Measurements from ENCODE around the gene SRM.

The SRM gene

DNA sequence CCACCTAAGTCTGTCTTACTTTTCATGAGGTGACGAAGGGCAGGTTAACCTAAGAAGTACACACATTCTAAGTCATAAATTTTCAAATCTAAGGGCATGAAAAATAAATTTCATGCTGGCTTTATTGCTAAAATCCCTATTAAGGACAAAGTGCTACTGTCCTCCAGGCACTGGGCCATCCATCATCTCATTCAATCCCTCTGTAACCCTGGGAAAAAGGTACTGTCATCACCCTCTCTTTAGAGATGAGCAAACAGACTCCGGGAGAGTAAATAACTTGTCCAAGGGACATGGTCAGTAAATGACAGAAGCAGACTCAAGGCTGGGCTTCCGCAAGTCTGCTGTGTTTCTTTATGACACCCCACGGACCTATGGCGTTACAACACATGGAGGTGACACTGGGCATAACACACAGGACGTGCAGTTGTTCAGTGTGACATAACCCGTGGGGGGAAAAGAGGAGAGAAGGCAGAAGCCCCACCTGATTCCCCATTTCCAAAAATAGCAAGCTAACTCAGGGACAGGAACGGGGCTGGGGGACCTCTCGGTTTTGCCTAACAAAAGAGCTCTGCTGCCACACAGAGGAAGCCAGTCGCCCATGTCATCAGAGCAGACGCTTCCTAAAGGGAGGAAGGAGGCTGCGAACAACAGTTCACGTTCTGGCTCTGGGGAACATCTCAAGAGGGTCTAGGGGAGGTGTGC, 12.5 kb upstream of the SRM start:
- TF ChIP-seq, protein P1, sequence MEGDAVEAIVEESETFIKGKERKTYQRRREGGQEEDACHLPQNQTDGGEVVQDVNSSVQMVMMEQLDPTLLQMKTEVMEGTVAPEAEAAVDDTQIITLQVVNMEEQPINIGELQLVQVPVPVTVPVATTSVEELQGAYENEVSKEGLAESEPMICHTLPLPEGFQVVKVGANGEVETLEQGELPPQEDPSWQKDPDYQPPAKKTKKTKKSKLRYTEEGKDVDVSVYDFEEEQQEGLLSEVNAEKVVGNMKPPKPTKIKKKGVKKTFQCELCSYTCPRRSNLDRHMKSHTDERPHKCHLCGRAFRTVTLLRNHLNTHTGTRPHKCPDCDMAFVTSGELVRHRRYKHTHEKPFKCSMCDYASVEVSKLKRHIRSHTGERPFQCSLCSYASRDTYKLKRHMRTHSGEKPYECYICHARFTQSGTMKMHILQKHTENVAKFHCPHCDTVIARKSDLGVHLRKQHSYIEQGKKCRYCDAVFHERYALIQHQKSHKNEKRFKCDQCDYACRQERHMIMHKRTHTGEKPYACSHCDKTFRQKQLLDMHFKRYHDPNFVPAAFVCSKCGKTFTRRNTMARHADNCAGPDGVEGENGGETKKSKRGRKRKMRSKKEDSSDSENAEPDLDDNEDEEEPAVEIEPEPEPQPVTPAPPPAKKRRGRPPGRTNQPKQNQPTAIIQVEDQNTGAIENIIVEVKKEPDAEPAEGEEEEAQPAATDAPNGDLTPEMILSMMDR (IDR thresholded peaks at IDR 0.05) = no peak
- no peak overlapping the region for H3K27ac ChIP-seq
- no peaks in the 10 kb centered on the region for H3K9me3 ChIP-seq
- H3K36me3 ChIP-seq = peaks cover 100% of the 10 kb centered on the region
- H3K4me1 ChIP-seq (ENCODE audit: control insufficient read depth in 1 of 2, insufficient read depth in 1 of 2, low read depth in 1 of 2, low read length in 1 of 2) = no peaks in the 10 kb centered on the region
- no peaks in the 10 kb centered on the region for H3K27me3 ChIP-seq
- H3K4me3 ChIP-seq (ENCODE audit: low read depth in 1 of 2, low read length in 1 of 2) = no peak overlapping the region

DNA sequence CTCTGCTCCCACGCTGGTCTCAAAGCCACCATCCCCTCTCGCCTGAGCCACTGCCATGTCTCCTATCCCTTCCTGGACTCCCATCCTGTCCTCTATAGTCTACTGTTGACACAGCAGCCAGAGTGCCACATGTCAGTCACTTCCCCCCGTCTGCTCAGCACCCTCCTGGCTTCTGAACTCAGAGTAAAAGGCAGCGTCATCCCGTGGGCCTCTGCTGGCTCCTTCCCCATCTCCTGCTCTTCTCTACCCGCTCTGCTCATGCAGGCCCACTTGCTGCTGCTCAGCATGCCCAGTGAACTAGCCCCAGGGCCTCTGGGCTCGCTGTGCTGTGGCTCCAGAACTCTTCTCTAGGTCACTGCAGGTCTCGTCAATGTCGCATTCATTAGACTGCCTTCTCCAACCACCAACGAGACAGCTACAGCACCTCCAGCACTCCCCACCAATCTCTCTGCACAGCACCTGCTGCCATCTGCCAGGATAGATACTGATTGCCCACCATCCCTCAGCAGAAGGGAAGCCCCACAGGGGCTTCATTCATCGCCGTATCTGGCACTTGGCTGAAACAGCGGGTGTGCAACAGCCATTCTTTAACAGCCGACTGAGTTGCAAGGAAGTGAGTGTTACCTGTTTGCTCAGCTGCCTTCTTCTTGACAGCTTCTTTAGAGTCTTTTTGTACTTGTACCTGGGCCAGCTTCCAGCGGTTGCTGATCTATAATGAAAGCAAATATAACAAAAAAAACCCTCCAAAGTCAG, 11.8 kb upstream of the SRM start:
- no peaks in the 10 kb centered on the region for H3K27me3 ChIP-seq
- peaks cover 100% of the 10 kb centered on the region for H3K36me3 ChIP-seq
- no peak overlapping the region for H3K27ac ChIP-seq
- TF ChIP-seq, protein P1 (IDR thresholded peaks at IDR 0.05) = no peak
- no peaks in the 10 kb centered on the region for H3K9me3 ChIP-seq
- no peaks in the 10 kb centered on the region for H3K4me1 ChIP-seq (ENCODE audit: control insufficient read depth in 1 of 2, insufficient read depth in 1 of 2, low read depth in 1 of 2, low read length in 1 of 2)
- H3K4me3 ChIP-seq (ENCODE audit: low read depth in 1 of 2, low read length in 1 of 2) = no peak overlapping the region

DNA sequence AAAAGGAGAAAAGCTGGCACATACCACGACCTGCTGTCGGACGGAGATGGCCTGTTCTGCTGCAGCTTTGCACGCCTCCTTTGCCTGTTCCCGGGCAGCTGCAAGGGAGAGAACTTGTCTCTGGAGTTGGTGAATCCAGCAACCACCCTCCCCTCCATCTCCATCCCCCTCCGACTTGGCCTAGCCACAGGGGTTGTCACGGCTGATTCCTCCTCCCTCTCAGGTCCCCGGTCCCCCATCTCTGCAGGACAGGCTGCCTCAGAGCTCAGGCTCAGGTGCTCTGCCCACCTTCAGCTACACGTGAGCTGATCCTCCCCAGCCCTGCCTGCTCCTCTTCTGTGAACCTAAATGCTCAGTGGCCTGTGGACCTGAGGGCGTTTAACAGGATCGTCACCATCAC, 11.1 kb upstream of the SRM start:
- peaks cover 100% of the 10 kb centered on the region for H3K36me3 ChIP-seq
- H3K4me3 ChIP-seq (ENCODE audit: low read depth in 1 of 2, low read length in 1 of 2) = no peak overlapping the region

DNA sequence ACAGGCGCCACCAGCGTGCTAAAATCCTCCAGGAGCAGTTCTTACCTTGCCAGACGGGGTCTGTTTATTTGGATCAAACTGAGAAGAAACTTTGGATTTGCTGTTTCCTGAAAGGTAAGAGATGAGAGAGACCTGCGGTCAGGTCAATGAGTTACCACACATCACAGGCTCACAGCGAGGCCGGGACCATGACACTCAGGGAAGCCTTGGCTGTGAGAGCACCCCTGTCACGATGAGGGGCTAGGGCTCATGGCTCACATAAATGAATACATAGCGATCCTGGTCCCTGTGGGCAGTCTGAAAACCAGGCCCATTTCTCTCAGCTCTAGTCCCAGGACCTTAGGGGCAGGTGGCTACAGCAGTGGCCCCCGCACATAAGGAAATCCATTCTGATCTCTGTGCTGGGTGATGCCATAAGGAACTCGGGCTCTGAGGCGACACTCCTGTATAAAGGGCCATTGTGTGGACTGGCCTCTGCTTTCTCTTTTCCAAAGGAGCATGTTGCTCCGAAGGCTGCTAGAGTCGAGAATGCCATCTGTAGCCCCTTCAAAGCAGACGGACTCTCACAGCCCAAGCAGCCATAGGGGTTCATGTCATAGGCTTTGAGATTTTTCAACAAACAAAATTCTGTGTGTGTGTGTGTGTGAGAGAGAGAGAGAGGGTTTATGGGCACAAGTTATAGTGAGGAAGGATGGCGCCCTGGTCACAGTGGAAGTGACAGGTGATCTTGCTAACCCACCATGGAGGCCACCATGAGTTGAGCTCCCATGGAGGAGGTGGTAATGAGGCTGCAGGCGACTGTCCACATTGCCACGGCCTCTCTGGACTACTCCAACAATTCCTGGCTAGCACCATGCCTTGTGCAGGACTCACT, 9.0 kb upstream of the SRM start:
- peaks cover 95% of the 10 kb centered on the region for H3K36me3 ChIP-seq
- H3K27ac ChIP-seq = no peak overlapping the region
- TF ChIP-seq, protein P1 (IDR thresholded peaks at IDR 0.05) = no peak

More for the DNA sequence above, 11.1 kb upstream of the SRM start:
- TF ChIP-seq, protein P1 (IDR thresholded peaks at IDR 0.05) = no peak
- no peaks in the 10 kb centered on the region for H3K4me1 ChIP-seq (ENCODE audit: control insufficient read depth in 1 of 2, insufficient read depth in 1 of 2, low read depth in 1 of 2, low read length in 1 of 2)
- no peak overlapping the region for H3K27ac ChIP-seq
- no peaks in the 10 kb centered on the region for H3K27me3 ChIP-seq
- no peaks in the 10 kb centered on the region for H3K9me3 ChIP-seq

DNA sequence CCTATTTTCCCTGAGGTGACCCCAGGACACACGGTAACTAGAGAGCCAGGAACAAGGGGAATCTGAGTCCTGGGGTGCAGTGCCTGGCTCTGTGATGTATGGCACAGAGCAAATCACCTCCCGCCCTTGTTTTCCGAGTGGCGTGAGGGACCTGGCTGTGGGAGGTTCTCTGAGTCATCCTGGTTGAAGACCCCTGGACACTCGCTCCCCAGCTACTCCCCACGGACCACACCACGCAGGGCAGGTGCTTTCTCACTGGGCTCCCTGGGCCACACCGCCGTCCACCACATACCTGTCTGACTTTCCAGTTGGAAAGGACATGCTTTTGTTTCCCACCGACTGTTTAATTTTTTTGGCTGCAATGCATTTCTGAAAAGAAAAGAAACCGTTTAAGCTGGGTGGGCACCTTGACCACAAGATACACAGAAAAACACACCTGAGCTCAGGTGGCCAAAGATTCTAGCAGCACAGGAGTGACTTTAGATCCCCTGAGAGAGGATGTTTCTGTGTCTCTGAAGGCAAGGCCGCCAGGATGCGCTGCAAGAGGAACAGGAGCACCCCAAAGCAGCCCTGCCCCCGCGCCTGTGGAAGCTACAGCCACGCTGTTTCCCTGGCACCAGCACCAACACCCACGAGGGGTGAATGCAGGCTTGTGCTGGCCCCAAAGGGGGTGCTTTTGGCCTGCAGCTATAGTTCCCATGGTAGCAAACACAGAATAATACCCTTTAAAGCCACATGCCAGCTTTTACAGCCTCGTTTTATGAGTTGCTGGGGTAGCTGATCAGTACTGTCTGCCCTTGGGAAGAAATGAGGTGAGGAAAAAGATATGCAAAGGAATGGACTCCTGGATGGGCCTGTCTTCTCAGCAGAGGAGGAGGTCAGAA, 8.1 kb upstream of the SRM start:
- no peaks in the 10 kb centered on the region for H3K4me1 ChIP-seq (ENCODE audit: control insufficient read depth in 1 of 2, insufficient read depth in 1 of 2, low read depth in 1 of 2, low read length in 1 of 2)
- no peaks in the 10 kb centered on the region for H3K27me3 ChIP-seq
- peaks cover 88% of the 10 kb centered on the region for H3K36me3 ChIP-seq
- no peak overlapping the region for H3K27ac ChIP-seq
- TF ChIP-seq, protein P1 (IDR thresholded peaks at IDR 0.05) = no peak
- no peaks in the 10 kb centered on the region for H3K9me3 ChIP-seq
- no peak overlapping the region for H3K4me3 ChIP-seq (ENCODE audit: low read depth in 1 of 2, low read length in 1 of 2)

More for the DNA sequence above, 9.0 kb upstream of the SRM start:
- Histone ChIP-seq H3K27me3 (no peaks in the 10 kb centered on the region), H3K9me3 (no peaks in the 10 kb centered on the region), H3K4me3 (ENCODE audit: low read depth in 1 of 2, low read length in 1 of 2) (no peak overlapping the region), H3K4me1 (ENCODE audit: control insufficient read depth in 1 of 2, insufficient read depth in 1 of 2, low read depth in 1 of 2, low read length in 1 of 2) (no peaks in the 10 kb centered on the region)
